Loucy (cell line): Measurements from ENCODE around the gene STRIP2.

ENCODE experiments used
- CTCF ChIP-seq: fragments of 200-600 bp; sonication (generic); conservative IDR thresholded peaks from 2 replicates; pipeline ENCODE4 v1.5.1; 2014; ENCODE audit warnings: mild to moderate bottlenecking, antibody characterized with exemption, low read length
- EZH2phosphoT487 ChIP-seq: fragments of 200-600 bp; IDR thresholded peaks from 2 replicates; pipeline ENCODE4 v1.6.1; 2018; ENCODE audit warnings: antibody characterized with exemption, mild to moderate bottlenecking, moderate library complexity, borderline replicate concordance

- TF ChIP-seq CTCF (no peak), EZH2phosphoT487 (no peak)
These were observed 61.8 kb downstream of the STRIP2 start for GRCh38 chr7:129495987-129496386.
